NCI-H2171 (cell line): ENCODE results near the gene SMCHD1.
"Not testable (repeated sequence)": the region's sequence is repeated elsewhere in the genome, so short reads cannot be mapped to it uniquely, and the experiment has no call there.

ENCODE experiments used
- DNase-seq: peaks from one replicate; lab custom pipeline; 2025; lab: John Stamatoyannopoulos, UW

SMCHD1 gene

DNA sequence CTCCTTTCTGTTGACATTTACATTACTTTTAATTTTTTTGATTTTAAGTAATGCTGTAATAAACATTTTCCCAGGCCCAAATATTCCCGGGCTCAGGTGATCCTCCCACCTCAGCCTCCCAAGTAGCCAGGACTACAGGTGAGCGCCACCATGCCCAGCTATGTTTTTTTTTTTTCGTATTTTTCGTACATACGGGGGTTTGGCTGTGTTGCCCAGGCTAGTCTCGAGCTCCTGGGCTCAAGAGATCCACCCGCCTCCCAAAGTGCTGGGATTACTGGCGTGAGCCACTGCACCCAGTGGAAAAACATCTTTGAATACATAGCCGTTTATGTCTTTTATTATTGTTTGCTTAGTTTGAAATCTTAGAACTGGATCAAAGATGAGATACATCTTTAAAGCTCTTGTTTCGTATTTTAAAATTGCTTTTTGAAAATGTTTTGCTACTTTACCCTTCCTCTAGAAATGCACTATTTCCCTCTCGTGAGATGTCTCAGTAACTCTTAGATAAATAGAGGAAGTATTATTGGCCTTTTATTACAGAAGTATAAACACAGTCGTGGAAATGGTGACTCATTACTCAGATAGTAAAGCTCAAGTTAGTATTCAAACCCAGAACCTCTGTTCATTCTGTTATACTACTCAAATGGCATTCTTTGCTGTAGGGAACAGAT is 2.4 kb downstream of the SMCHD1 start:
- DNase-seq: no peak

DNA sequence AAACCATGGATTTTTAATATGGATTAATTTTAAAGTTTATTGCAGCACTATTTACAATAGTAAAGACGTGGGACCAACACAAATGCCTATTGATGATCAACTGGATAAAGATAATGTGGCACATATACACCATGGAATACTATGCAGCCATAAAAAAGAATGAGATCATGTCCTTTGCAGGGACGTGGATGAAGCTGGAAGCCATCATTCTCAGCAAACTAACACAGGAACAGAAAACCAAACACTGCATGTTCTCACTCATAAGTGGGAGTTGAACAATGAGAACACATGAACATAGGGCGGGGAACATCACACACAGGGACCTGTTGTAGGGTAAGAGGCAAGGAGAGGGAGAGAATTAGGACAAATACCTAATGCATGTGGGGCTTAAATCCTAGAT is 5.3 kb downstream of the SMCHD1 start:
- DNase-seq: not testable (repeated sequence)

DNA sequence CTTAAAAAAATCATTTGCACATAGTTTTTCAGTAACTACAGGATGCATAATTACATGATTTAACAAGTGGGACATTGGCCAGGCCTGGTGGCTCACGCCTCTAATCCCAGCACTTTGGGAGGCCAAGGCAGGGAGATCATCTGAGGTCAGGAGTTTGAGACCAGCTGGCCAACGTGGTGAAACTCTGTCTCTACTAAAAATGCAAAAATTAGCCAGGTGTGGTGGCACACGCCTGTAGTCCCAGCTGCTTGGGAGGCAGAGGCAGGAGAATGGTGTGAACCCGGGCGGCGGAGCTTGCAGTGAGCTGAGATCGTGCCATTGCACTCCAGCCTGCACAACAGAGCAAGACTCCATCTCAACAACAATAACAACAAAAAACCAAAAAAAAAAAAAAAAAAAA is 6.8 kb downstream of the SMCHD1 start:
- DNase-seq: not testable (repeated sequence)

DNA sequence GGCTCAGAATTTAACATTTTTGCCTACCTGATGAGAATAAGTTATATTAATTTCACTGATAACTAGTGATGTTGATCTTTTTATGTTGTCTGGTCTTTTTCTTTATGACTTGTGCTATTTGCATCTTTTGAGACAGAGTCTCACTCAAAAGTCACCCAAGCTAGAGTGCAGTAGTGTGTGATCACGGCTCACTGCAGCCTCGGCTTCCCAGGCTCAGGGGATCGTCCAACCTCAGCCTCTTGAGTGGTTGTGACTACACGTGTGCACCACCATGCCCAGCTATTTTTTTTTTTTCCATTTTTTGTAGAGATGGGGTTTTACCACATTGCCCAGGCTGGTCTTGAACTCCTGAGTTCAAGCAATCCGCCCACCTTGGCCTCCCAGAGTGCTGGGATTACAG is 7.5 kb downstream of the SMCHD1 start:
- no peak for DNase-seq

DNA sequence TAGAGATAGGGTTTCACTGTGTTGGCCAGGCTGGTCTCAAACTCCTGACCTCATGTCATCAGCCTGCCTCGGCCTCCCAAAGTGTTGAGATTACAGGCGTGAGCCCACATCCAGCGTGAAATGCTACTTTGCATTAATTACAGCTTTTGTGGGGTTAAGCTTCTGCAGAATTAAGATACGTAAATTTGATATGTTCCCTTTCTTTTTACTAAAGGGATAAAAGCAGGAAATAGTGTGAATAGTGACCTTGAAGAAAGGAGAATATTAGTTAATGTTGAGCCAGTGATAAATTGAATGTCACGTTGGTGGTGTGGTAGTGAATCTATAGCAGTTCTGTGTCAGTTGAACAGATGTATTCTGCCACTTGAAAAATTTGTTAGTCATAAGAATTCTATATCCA is 16.9 kb downstream of the SMCHD1 start:
- no peak for DNase-seq

DNA sequence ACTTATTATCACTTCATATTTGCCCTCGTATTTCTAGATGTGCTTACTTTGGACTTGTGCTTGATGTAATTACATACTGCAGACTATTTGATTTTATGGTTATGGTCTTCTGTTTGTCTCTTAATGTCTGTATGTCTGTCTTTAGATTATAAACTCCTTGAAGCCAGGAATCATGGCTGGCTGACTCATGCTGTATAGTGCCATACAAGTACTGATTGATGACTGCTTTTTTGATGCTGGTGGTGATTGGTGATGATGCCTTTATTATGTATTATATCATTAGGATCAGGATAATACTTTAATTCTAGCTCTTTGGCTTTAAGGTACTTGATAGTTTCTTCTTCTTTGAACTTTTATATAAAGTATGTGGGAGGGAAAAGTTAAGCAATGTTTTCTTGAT is 17.3 kb downstream of the SMCHD1 start:
- DNase-seq: no peak

DNA sequence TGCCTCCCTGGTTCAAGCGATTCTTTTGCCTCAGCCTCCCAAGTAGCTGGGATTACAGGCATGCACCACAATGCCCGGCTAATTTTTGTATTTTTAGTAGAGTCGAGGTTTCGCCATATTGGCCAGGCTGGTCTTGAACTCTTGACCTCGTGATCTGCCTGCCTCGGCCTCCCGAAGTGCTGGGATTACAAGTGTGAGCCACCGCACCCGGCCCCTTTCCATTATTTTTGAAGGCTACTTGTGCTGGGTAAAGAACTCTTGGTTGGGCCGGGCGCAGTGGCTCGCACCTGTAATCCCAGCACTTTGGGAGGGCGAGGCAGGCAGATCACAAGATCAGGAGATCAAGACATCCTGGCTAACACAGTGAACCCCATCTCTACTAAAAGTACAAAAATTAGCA is 23.4 kb downstream of the SMCHD1 start:
- DNase-seq: not testable (repeated sequence)

DNA sequence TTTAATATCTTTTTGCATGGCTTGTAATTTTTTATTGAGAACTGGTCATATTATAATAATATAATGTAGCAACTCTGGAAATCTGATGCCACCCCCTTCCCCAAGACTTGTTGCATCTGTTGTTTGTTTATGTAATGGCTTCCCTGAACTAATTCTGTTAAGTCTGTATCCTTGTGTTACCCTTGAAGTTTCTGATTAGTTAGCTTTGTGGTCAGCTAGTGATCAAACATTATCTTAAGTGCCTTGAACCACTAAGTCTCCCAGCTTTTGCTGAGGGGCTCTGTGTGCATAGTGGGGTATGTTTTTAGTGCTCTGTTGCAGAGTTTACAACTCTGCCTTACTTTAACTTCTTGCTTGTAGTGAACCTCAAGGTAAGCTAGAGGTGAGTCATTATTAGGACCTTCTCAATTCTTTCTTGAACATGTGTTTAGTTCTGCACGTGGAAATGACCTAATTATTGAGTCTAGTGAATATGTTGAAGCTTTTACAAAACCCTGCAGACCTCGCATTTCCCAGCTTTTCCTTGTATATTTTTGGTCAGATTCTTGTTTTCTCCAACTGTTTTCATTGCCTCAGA is 24.8 kb downstream of the SMCHD1 start:
- no peak for DNase-seq

DNA sequence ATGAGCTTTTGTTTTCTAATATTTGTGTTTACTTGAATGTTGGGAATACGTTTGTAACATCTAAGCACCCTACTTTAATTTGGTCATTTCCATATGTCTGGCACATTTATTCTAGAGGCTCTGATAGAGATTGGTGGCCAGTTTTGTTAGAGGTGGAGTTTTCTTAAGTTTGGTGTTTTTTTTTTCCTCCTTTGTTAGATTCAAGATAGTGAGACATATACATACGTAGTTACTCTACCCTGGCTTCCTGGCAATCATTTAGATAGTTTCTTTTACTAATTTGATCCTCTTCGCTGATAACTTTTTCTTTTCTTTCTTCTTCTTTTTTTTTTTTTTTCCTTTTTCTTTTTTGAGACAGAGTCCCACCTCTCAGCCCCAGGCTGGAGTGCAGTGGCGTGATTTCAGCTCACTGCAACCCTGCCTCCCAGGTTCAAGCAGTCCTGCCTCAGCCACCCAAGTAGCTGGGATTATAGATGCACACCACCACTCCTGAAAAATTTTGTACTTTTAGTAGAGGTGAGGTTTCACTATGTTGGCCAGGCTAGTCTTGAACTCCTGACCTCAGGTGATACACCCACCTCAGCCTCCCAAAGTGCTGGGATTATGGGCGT is 26.6 kb downstream of the SMCHD1 start:
- DNase-seq: no peak

DNA sequence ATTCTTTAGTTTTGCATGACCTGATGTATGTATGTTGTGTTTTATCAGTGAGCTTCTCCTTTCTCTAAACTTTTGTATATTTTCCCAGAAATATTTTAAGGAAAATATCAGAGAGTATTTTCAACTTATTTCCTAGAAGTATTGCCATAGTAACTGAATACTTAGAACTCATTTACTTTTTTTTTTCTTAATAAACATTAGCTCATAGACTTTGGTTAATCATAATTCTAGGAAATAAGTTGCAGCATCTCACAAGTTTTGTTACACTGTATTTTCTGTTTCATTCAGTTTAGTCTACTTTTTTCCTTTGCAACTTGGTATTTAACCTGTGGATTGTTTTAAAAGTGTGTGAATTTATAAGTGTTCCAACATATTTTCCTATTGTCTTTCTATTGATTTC is 27.5 kb downstream of the SMCHD1 start:
- no peak for DNase-seq

DNA sequence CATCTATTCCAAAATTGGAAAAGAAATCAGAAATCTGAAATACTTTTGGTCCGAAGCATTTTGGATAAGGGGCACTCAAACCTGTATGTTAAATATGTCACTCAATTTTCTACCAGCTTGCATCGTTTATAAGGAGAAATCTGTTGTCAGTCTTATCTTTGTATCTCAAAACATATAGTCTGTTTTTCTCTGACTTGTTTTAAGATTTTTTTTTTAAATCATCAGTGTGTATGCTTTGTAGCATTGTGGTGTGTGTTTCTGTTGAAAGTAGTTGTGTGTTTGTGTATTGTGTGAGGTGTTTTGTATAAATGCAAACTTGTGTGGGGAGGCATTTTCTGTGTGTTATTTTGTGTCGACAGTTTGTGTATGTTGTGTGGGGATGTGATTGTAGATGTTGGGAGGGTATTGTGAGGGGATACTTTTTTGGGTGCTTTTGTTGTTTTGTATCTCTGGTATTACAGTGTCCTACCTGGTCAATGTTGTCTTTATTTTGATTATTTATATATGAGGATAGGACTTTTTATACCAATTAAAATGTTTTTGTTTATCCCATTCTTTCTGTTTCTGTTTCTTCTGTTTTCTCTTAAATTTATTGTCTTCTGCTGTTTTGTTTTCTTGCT is 30.9 kb downstream of the SMCHD1 start:
- DNase-seq: no peak

DNA sequence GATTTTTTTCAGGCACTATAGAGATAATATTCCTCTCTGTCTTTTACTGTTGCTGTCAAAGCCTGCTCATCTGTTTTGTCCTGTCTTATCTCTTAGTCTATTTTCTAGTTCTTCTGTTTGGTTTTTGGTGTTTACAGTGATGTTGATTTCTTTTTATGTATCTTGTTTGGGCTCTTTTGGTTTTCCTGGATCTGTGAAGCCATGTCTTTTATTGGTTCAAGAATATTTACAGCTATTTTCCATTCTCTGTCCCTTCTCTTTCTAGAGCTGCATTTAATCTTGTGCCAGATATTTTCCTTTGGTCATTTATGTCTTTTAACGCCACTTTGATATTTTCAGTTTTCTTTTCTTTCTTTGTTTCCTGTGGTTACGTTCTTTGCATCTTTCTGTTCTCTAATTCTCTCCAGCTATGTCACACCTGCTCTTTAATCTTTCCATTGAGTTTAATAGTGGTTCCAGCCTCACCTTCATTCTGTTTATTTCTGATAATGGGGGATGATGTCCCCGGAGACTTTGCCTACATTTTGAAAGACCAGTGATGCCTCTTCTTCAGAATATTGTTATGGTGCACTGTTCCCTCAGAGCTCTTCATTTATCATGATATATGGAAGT is 32.0 kb downstream of the SMCHD1 start:
- DNase-seq: no peak

DNA sequence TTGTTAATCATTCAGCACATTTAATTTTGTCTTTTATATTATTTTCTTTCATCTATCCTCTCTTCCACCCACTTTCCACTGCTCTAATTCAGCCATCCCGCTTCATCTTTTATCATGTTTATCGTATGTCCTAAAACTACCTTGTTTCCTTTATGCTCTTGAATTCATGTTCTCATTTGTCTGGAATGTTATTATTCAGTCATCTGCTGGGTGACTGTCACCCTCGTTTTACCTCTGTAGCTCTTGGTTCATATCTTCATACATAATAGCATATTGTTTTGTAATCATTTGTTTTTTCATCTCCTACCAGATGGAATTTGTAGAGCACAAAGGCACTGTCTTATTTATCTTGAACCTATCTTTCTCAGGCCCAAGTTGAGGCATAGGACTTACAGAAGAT is 37.0 kb downstream of the SMCHD1 start:
- DNase-seq: no peak

DNA sequence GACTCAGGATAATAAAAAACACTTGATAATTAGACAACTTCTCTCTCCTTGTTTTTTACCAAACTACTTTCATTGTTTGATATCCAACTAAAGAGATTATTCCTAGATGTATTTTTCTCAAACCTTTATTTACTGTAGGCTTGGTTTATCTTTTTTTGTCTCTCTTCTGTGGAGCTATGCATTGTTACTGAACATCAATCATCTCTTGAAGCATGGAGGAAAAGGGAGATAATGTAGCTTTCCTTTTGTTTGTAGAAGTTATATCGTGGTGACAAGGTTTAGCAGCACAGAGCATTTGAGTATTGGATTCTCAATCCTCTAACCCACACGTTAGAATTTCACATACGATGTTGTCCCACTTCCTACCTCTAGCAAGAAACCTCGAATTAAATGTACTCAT is 41.7 kb downstream of the SMCHD1 start:
- no peak for DNase-seq

DNA sequence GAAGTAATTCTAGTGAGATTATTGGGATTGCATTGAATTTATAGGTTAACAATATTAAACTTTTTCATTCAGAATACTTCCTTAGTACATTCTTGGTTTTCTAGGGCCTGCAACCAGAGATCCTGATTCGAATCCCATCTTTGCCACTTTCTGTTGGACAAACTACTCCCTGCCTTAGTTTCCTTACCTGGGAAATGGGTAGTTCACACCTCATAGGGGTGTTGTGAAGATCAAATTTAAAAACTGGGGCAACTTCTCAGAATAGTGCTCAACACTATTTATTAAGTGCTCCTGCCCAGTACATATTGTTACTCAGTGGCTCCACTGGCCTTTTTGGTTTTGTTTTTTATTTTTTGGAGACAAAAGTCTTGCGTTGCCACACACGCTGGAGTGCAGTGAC is 43.5 kb downstream of the SMCHD1 start:
- no peak for DNase-seq

DNA sequence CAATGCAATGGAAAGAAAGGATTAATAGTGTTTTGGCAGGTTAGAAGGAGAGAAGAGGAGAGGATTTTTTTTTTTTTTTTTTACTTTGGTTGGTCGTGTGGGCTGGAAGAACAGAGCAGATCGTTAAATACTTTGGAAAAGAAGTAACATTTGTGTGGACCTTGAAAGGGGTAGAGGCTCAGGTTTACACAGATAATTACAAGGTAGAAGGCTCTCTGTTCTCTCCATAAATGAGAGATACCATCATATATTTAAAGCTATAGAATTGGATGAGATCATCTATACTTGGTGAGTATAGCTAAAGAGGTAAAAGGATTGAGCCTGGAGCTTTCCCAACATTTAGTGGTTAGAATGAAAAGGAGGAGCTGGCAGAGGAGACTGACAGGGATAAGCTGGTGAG is 49.0 kb downstream of the SMCHD1 start:
- DNase-seq: no peak

DNA sequence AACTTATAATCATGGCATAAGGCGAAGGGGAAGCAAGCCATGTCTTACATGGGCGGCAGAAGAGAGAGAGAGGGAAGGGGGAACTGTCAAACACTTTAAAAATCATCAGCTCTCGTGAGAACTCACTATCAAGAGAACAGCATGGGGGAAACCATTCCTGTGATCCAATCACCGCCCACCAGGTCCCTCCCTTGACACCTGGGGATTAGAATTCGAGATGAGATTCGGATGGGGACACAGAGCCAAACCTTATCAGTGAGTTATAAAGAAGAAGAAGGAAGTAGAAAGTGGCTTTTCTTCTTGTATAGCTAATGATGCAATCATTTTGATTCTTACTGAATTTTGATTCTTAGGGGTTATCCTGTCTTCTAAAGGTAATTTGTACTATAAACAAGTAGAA is 51.4 kb downstream of the SMCHD1 start:
- no peak for DNase-seq

DNA sequence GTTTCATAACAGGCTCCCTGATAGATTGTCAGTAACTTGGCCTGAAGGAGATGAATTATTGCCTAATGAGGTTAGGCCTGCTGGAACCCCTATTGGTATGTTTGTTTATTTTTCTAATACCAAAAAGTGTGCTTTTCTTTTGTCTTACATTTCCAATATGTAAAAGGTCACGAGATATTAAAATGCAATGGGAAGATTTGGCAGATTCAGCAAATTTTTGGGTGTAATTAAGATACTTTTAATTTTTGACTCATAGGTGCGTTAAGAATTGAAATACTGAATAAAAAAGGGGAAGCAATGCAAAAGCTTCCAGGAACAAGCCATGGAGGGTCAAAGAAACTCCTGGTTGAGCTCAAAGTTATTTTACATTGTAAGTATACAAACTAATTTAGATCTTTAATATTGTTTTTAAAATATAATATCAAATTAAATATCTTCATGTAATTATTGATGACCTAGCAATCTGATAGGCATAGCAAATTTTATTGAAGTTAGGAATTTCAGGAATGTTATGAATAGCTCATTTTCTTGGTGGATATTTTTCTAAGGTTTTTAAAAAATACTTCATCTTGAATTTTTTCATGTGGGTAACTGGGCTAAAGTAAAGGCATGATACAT is 52.1 kb downstream of the SMCHD1 start:
- DNase-seq: no peak

DNA sequence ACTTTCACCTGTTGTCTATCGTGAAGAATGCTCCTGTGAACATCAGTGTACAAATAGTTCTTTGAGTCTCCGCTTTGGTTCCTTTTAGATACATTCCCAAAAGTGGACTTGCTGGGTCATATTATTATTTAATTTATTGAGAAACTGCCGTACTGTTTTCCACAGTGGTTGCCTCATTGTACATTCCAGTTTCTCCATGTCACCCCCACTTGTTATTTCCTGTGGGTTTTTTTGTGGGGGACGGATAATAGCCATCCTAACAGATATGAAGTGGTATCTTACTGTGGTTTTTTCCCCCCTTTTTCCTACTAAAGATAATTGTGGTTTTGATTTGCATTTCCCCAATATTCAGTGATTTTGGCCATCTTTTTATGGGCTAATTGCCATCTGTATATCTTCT is 53.8 kb downstream of the SMCHD1 start:
- no peak for DNase-seq

DNA sequence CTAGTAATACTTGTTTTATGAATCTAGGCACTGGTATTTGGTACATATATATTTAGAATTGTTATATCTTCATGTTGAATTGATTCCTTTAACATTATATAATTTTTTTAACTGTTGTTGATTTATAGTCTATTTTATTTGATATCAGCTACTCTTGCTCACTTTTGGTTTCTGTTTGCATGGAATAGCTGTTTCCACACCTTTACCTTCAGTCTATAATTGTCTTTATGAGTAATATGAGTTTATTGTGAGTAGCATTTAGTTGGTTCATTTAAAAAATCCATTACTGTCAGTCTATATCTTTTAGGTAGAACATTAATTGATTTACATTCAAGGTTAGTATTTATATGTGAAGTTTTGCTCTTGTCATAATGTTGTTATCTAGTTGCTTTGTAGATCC is 58.6 kb downstream of the SMCHD1 start:
- DNase-seq: no peak

DNA sequence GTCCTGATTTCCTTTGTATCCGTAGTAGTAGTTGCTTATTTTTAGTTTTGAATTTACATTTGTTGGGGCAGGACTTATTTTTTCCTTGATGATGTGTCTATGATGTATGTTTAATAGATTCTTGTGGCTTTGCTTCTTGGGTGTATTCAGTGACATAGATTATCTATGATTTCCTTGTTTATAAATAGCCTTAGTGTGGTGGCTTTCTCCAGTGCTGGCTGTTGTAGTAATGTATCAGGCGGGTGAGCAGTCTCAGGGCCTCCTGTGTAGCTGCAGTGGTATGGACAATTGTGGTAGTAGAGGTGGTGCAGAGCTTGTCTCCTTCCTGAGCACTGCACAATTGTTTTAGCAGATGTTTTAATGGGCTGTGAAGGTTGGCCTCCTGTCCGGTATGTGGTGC is 60.5 kb downstream of the SMCHD1 start:
- DNase-seq: no peak
